A549 (cell line): Measurements from ENCODE around the gene ANKFN1. TPM values are rescaled to one million over a fixed set of nuclear protein-coding genes. Genes with fewer than 3 reads are reported as not detected.

Experiments used
- ATAC-seq, 2 experiments: fragments of 200-7000 bp in 1 of 2; fragments of >200 bp in 1 of 2; cut with Nextera tagmentation in 1 of 2; cut with Tn5 transposase in 1 of 2; 3 replicates each; pipeline versions ENCODE4 v1.8.0 to v1.9.1; 2018 to 2020; ENCODE audit warnings: mild to moderate bottlenecking in 1 of 2, moderate library complexity in 1 of 2
- CTCF ChIA-PET: fragments of 300-600 bp; sonication (Branson Sonifier 250); formaldehyde crosslinking; extraction: SDS; loops from one replicate; lab custom pipeline; 2021; ENCODE audit warnings: antibody characterized with exemption, inconsistent platforms; lab: Yijun Ruan, JAX
- POLR2A ChIA-PET: fragments of 350-600 bp; formaldehyde crosslinking; extraction: SDS; loops from one replicate; lab custom pipeline; 2021; ENCODE audit warnings: antibody characterized with exemption, inconsistent platforms; lab: Yijun Ruan, JAX
- DNase-seq, 2 experiments: peaks; one replicate each; pipeline versions ENCODE4 v3.0.0 to v3.0.0-alpha.2; 2011 to 2016; ENCODE audit warnings: low read depth in 1 of 2, low spot score in 1 of 2
- FAIRE-seq: peaks from 2 replicates; lab custom pipeline; 2011; peaks lifted over from hg19 to GRCh38; lab: Jason Lieb, UNC
- H3K27ac ChIP-seq, 2 experiments: fragments of >200 bp; sonication (Bioruptor Twin); formaldehyde crosslinking; 3 replicates each; pipeline ENCODE4 v1.5.1; 2016 to 2017
- H3K4me1 ChIP-seq: fragments of >200 bp; sonication (Bioruptor Twin); formaldehyde crosslinking; 3 replicates; pipeline ENCODE4 v1.6.1; 2016
- H3K4me2 ChIP-seq: fragments of >200 bp; sonication (Bioruptor Twin); formaldehyde crosslinking; 3 replicates; pipeline ENCODE4 v1.6.1; 2016
- H3K4me3 ChIP-seq: fragments of >200 bp; sonication (Bioruptor Twin); formaldehyde crosslinking; 3 replicates; pipeline ENCODE4 v1.5.1; 2016
- H3K9me3 ChIP-seq: fragments of >200 bp; sonication (Bioruptor Twin); formaldehyde crosslinking; 3 replicates; pipeline ENCODE4 v1.6.1; 2016
- BHLHE40 ChIP-seq: IDR thresholded peaks from 2 replicates; pipeline ENCODE4 v1.6.1; 2012; ENCODE audit warnings: low read depth, low read length, inconsistent platforms
- CBX8 ChIP-seq: fragments of 200-600 bp; sonication (generic); IDR thresholded peaks from 2 replicates; pipeline ENCODE4 v1.6.1; 2016
- EHF ChIP-seq: fragments of 250-450 bp; sonication (Bioruptor Pico); IDR thresholded peaks from 2 replicates; pipeline ENCODE4 v1.5.0; 2020; ENCODE audit warnings: mild to moderate bottlenecking
- GATA3 ChIP-seq: IDR thresholded peaks from 2 replicates; pipeline ENCODE4 v1.6.1; 2012; ENCODE audit warnings: borderline replicate concordance
- HOXA7 ChIP-seq: fragments of 250-450 bp; sonication (Bioruptor Pico); IDR thresholded peaks from 2 replicates; pipeline ENCODE4 v1.5.0; 2020; ENCODE audit warnings: mild to moderate bottlenecking, moderate library complexity
- KDM1A ChIP-seq: fragments of 200-600 bp; sonication (generic); IDR thresholded peaks from 2 replicates; pipeline ENCODE4 v1.6.1; 2016; ENCODE audit warnings: low read depth, mild to moderate bottlenecking
- KDM5A ChIP-seq: fragments of 200-600 bp; sonication (generic); IDR thresholded peaks from 2 replicates; pipeline ENCODE4 v1.6.1; 2016; ENCODE audit warnings: antibody characterized with exemption, mild to moderate bottlenecking
- MAFK ChIP-seq: fragments of 450-650 bp; IDR thresholded peaks from 2 replicates; pipeline ENCODE4 v1.6.1; 2014; ENCODE audit not compliant: partially characterized antibody
- NFE2L2 ChIP-seq: fragments of 150-350 bp; conservative IDR thresholded peaks from 2 replicates; pipeline ENCODE4 v1.6.1; 2014; ENCODE audit warnings: low read length
- RARB ChIP-seq: fragments of 250-450 bp; sonication (Bioruptor Pico); IDR thresholded peaks from 2 replicates; pipeline ENCODE4 v1.8.0; 2021; ENCODE audit warnings: mild to moderate bottlenecking, moderate library complexity
- RFX5 ChIP-seq: fragments of 450-650 bp; IDR thresholded peaks from 2 replicates; pipeline ENCODE4 v1.7.1; 2014; ENCODE audit warnings: antibody characterized with exemption, mild to moderate bottlenecking, moderate library complexity
- RNF2 ChIP-seq: fragments of 200-600 bp; sonication (generic); IDR thresholded peaks from 2 replicates; pipeline ENCODE4 v1.6.1; 2016; ENCODE audit warnings: low read depth, mild to moderate bottlenecking, antibody characterized with exemption, moderate library complexity, borderline replicate concordance
- ZC3H11A ChIP-seq: fragments of 450-650 bp; IDR thresholded peaks from 2 replicates; pipeline ENCODE4 v1.6.1; 2014; ENCODE audit warnings: antibody characterized with exemption, mild to moderate bottlenecking
- ZNF302 ChIP-seq: fragments of 250-450 bp; sonication (Bioruptor Pico); IDR thresholded peaks from 2 replicates; pipeline ENCODE4 v1.9.0; 2021; ENCODE audit warnings: inconsistent platforms, mild to moderate bottlenecking, moderate library complexity
- ZSCAN20 ChIP-seq: fragments of 250-450 bp; sonication (Bioruptor Pico); IDR thresholded peaks from 2 replicates; pipeline ENCODE4 v1.8.0; 2022; ENCODE audit warnings: mild to moderate bottlenecking, moderate library complexity
- WGBS: methylation state at CpG from one replicate; pipeline ENCODE4 v1.1.6; 2017; ENCODE audit errors: missing lambda C conversion rate; 5-methylcytosine and 5-hydroxymethylcytosine counted together
- polyA plus RNA-seq, 4 experiments: library from polyadenylated mRNA; depleted of rRNA in 3 of 4; stranded (reverse); fragments of >200 nt; fragmentation: RNase III in 1 of 4; extraction: RNeasy Plus Mini Kit Qiagen cat#74134 plus additional on column Dnase treatment in 1 of 4; gene quantifications; 2 replicates in 3 of 4; 3 replicates in 1 of 4; pipeline ENCODE4 v1.2.3, GENCODE V29; 2011 to 2017
- TF ChIP-seq, protein P1 (sequence below): IDR thresholded peaks from 2 replicates; pipeline ENCODE4 v1.6.1; 2012
- TF ChIP-seq, protein P2 (sequence below): fragments of >200 bp; sonication (Bioruptor Twin); formaldehyde crosslinking; IDR thresholded peaks from 3 replicates; pipeline ENCODE4 v1.6.1; 2016
- TF ChIP-seq, protein P3 (sequence below): fragments of 450-650 bp; IDR thresholded peaks from 2 replicates; pipeline ENCODE4 v1.6.1; 2014; ENCODE audit warnings: antibody characterized with exemption
- TF ChIP-seq, protein P4 (sequence below): fragments of 250-450 bp; sonication (Bioruptor Pico); IDR thresholded peaks from 2 replicates; pipeline ENCODE4 v1.5.0; 2020; ENCODE audit warnings: low read depth, mild to moderate bottlenecking, moderate library complexity
- TF ChIP-seq, protein P5 (sequence below): fragments of >200 bp; sonication (Bioruptor Twin); formaldehyde crosslinking; IDR thresholded peaks from 3 replicates; pipeline ENCODE4 v1.5.1; 2016
- TF ChIP-seq, protein P6 (sequence below): IDR thresholded peaks from 2 replicates; pipeline ENCODE4 v1.6.1; 2012
- TF ChIP-seq, protein P7 (sequence below): IDR thresholded peaks from 2 replicates; pipeline ENCODE4 v1.6.1; 2012; ENCODE audit warnings: low read depth, borderline replicate concordance

ANKFN1 gene
- polyA plus RNA-seq, 2 of the 4 experiments (the other 2 are of a cell fraction): 0.37 TPM; not detected in 1

DNA sequence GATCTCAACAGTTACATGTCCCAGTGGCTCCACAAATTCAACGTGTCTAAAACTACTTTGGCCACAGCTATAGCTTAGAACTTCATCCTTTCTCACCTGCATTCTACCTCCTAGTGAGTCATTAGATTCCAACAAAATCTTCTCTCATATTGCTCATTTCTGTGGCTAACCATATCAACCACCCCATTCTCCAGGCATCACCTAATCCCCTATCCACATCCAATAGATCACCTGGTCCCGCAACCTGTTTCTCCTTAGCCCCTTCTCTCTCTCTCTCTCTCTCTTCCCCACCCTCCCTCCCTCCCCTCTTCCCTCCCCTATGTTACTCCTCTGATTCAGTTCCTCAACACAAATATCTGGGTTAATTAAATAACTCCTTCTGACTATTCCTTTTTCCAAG lies 64.6 kb downstream of the ANKFN1 start:
- Histone ChIP-seq H3K4me3 (no peak overlapping the region), H3K4me2 (no peak overlapping the region), H3K27ac (no peak overlapping the region), H3K4me1 (peaks cover 4% of the 10 kb centered on the region; the same call in 1 of the 3 replicates), H3K9me3 (no peaks in the 10 kb centered on the region)
- CTCF ChIA-PET: interaction anchor here (1.3 kb wide), 1 partner anchor 14 kb away, joined by 3 read pairs; no protein-coding TSS in a partner anchor
- DNase-seq (no peak), FAIRE-seq (no peak), ATAC-seq (no peak)
- TF ChIP-seq, protein P1, sequence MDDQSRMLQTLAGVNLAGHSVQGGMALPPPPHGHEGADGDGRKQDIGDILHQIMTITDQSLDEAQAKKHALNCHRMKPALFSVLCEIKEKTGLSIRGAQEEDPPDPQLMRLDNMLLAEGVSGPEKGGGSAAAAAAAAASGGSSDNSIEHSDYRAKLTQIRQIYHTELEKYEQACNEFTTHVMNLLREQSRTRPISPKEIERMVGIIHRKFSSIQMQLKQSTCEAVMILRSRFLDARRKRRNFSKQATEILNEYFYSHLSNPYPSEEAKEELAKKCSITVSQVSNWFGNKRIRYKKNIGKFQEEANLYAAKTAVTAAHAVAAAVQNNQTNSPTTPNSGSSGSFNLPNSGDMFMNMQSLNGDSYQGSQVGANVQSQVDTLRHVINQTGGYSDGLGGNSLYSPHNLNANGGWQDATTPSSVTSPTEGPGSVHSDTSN: no peak
- TF ChIP-seq, protein P2, sequence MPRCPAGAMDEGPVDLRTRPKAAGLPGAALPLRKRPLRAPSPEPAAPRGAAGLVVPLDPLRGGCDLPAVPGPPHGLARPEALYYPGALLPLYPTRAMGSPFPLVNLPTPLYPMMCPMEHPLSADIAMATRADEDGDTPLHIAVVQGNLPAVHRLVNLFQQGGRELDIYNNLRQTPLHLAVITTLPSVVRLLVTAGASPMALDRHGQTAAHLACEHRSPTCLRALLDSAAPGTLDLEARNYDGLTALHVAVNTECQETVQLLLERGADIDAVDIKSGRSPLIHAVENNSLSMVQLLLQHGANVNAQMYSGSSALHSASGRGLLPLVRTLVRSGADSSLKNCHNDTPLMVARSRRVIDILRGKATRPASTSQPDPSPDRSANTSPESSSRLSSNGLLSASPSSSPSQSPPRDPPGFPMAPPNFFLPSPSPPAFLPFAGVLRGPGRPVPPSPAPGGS: no peak
- TF ChIP-seq RFX5: no peak
- POLR2A ChIA-PET: no interaction called here
- 45% methylated on average over 2 of the region's 2 CpGs for WGBS

DNA sequence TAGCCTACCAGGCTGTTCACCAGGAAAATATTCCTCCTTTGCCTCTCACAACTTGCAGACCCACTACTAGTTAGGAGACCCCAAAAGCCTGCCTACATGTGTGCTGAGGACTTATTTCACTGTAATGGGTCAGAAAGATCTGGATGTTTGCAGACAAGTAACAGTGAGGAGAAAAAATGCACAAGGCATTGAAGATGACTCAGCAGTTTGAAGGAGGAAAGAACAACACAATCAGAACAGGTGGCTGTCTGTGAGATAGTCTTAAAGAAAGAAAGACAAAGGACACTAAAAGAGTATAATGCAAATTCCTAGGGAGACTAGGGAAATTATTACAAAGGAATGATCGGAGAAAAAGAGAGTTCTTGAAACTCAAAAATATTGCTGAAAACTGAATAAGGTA lies 69.0 kb downstream of the ANKFN1 start:
- 86% methylated on average over 1 of the region's 1 CpG for WGBS
- POLR2A ChIA-PET: no interaction called here
- Histone ChIP-seq H3K4me3 (no peak overlapping the region), H3K9me3 (no peaks in the 10 kb centered on the region), H3K27ac (peak overlapping the region; percentile 33 to 63; a peak in 4 of 6 replicates), H3K4me1 (peaks cover 4% of the 10 kb centered on the region; the same call in 1 of the 3 replicates), H3K4me2 (no peak overlapping the region)
- TF ChIP-seq CBX8: no peak
- TF ChIP-seq NFE2L2: peak; percentile 91
- no peak for TF ChIP-seq GATA3
- TF ChIP-seq MAFK: peak; percentile 96
- DNase-seq (no peak), FAIRE-seq (no peak), ATAC-seq (no peak)
- CTCF ChIA-PET: no interaction called here

DNA sequence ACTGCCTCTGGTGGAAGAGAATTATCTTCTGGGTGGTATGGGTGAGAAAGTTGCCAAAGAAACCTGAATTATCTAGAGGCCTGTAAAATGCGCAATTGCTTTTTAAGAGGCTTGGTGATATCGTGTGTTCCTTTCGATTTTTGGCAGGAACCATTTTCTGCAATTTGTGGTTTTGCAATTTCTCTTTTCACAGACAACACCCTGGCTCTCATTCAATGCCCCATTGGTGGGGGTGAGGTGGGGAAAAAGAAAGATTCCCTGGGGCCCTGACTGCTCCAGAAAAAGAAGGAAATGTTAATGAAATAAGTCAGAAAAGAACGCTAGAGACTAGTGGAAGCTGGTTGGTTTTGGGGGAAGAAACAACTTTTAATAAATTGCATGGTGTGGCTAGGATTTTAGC lies 77.4 kb downstream of the ANKFN1 start:
- no peak for ATAC-seq
- H3K4me3 ChIP-seq: no peak overlapping the region
- no peak overlapping the region for H3K27ac ChIP-seq
- H3K4me2 ChIP-seq: no peak overlapping the region
- ChIA-PET CTCF (no interaction called here), POLR2A (no interaction called here)
- H3K9me3 ChIP-seq: no peaks in the 10 kb centered on the region
- FAIRE-seq: no peak
- H3K4me1 ChIP-seq: no peaks in the 10 kb centered on the region
- no peak for DNase-seq
- TF ChIP-seq, protein P3, sequence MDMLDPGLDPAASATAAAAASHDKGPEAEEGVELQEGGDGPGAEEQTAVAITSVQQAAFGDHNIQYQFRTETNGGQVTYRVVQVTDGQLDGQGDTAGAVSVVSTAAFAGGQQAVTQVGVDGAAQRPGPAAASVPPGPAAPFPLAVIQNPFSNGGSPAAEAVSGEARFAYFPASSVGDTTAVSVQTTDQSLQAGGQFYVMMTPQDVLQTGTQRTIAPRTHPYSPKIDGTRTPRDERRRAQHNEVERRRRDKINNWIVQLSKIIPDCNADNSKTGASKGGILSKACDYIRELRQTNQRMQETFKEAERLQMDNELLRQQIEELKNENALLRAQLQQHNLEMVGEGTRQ: no peak
- TF ChIP-seq, protein P2: no peak
- TF ChIP-seq RARB (CRISPR knock-in tag) (no peak), RFX5 (no peak), ZNF302 (no peak), KDM1A (no peak), KDM5A (no peak), BHLHE40 (no peak), EHF (no peak), ZSCAN20 (CRISPR knock-in tag) (no peak), HOXA7 (no peak), ZC3H11A (no peak), RNF2 (no peak)
- TF ChIP-seq, protein P4, sequence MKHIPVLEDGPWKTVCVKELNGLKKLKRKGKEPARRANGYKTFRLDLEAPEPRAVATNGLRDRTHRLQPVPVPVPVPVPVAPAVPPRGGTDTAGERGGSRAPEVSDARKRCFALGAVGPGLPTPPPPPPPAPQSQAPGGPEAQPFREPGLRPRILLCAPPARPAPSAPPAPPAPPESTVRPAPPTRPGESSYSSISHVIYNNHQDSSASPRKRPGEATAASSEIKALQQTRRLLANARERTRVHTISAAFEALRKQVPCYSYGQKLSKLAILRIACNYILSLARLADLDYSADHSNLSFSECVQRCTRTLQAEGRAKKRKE (CRISPR knock-in tag): no peak
- TF ChIP-seq, protein P5, sequence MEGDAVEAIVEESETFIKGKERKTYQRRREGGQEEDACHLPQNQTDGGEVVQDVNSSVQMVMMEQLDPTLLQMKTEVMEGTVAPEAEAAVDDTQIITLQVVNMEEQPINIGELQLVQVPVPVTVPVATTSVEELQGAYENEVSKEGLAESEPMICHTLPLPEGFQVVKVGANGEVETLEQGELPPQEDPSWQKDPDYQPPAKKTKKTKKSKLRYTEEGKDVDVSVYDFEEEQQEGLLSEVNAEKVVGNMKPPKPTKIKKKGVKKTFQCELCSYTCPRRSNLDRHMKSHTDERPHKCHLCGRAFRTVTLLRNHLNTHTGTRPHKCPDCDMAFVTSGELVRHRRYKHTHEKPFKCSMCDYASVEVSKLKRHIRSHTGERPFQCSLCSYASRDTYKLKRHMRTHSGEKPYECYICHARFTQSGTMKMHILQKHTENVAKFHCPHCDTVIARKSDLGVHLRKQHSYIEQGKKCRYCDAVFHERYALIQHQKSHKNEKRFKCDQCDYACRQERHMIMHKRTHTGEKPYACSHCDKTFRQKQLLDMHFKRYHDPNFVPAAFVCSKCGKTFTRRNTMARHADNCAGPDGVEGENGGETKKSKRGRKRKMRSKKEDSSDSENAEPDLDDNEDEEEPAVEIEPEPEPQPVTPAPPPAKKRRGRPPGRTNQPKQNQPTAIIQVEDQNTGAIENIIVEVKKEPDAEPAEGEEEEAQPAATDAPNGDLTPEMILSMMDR: no peak
- TF ChIP-seq, protein P6, sequence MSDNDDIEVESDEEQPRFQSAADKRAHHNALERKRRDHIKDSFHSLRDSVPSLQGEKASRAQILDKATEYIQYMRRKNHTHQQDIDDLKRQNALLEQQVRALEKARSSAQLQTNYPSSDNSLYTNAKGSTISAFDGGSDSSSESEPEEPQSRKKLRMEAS: no peak
- TF ChIP-seq, protein P7, sequence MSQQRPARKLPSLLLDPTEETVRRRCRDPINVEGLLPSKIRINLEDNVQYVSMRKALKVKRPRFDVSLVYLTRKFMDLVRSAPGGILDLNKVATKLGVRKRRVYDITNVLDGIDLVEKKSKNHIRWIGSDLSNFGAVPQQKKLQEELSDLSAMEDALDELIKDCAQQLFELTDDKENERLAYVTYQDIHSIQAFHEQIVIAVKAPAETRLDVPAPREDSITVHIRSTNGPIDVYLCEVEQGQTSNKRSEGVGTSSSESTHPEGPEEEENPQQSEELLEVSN: no peak
- 52% methylated on average over 4 of the region's 4 CpGs for WGBS
